Thyroid gland (tissue), 4 donors: ENCODE measurements around the gene TMEM151B. TPM values are rescaled to one million over a fixed set of nuclear protein-coding genes. Genes with fewer than 3 reads are reported as not detected.
"Not testable (repeated sequence)": the region's sequence is repeated elsewhere in the genome, so short reads cannot be mapped to it uniquely, and the experiment has no call there.

ENCODE experiments used
- DNase-seq, 2 donors: peaks; one replicate each; pipeline ENCODE4 v3.0.0-alpha.2; 2019
- H3K27ac ChIP-seq, 3 donors: fragments of 200-600 bp; sonication (generic); 1 replicate in 2 of 3; 2 replicates in 1 of 3; pipeline ENCODE4 v1.5.1; 2016 to 2019; ENCODE audit warnings: mild to moderate bottlenecking in 1 of 3, moderate library complexity in 1 of 3
- H3K27me3 ChIP-seq: fragments of 200-600 bp; sonication (generic); one replicate; pipeline ENCODE4 v1.5.1; 2019
- H3K36me3 ChIP-seq, 2 donors: fragments of 200-600 bp; sonication (generic); one replicate each; pipeline ENCODE4 v1.5.1; 2016 to 2019
- H3K4me1 ChIP-seq, 2 donors: fragments of 200-600 bp; sonication (generic); one replicate each; pipeline ENCODE4 v1.5.1; 2017 to 2019
- H3K4me3 ChIP-seq, 3 donors: fragments of 200-600 bp; sonication (generic); replicated peaks in 1 of 3; 1 replicate in 2 of 3; 2 replicates in 1 of 3; pipeline ENCODE4 v1.5.1; 2016; ENCODE audit warnings: mild to moderate bottlenecking in 1 of 3
- H3K9me3 ChIP-seq: fragments of 200-600 bp; sonication (generic); one replicate; pipeline ENCODE4 v1.5.1; 2017
- POLR2A ChIP-seq, 2 donors: fragments of 450-650 bp; IDR thresholded peaks; one replicate each; pipeline ENCODE4 v1.6.1; 2017; ENCODE audit warnings: antibody characterized with exemption in 2 of 2, mild to moderate bottlenecking in 2 of 2, moderate library complexity in 1 of 2
- WGBS, 2 donors: methylation state at CpG; one replicate each; pipeline ENCODE4 v1.1.5; 2017; 5-methylcytosine and 5-hydroxymethylcytosine counted together
- intact Hi-C: fragments of 100-400 bp; cut with DNase I; formaldehyde crosslinking; loops from one replicate; pipeline ENCODE4 v1.15.1; 2023
- total RNA-seq, 4 donors: library from RNA; depleted of rRNA; stranded (reverse); fragments of >200 nt; gene quantifications; one replicate each; pipeline ENCODE4 v1.2.3, GENCODE V29; 2016
- TF ChIP-seq, protein P1 (sequence below), 6 experiments: fragments of 200-600 bp in 3 of 6; fragments of 450-650 bp in 3 of 6; sonication (generic) in 3 of 6; IDR thresholded peaks; one replicate each; pipeline ENCODE4 v1.5.1; 2016 to 2019; ENCODE audit warnings: antibody characterized with exemption in 6 of 6, mild to moderate bottlenecking in 2 of 6, inconsistent platforms in 1 of 6, moderate library complexity in 1 of 6

The TMEM151B gene
- total RNA-seq, 4 donors from 2014 or later, result not detected

DNA sequence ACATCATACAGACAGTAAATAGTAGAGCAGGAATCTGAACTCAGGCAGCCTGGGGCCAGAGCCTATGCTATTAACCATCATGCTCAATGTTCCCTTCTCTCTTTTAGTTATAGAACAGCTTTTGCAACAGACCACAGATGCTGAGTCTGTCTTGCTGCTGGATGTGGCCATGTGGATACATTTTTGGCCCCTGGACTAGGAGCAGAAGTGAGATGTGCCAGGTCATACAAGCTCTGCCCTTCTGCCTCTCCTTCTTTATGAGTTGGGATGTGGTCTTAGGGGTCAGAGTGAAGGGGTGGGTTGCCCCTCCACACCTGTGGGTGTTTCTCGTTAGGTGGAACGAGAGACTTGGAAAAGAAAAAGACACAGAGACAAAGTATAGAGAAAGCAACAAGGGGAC lies 57.5 kb downstream of the TMEM151B start:
- WGBS, 2 donors, result 78 to 83% methylated on average over 2 of the region's 2 CpGs
- Histone ChIP-seq H3K27ac (no peak overlapping the region), H3K4me3 (no peak overlapping the region), H3K36me3 (no peaks in the 10 kb centered on the region), H3K9me3 (no peaks in the 10 kb centered on the region), H3K4me1 (no peaks in the 10 kb centered on the region), H3K27me3 (no peaks in the 10 kb centered on the region)
- TF ChIP-seq, protein P1, sequence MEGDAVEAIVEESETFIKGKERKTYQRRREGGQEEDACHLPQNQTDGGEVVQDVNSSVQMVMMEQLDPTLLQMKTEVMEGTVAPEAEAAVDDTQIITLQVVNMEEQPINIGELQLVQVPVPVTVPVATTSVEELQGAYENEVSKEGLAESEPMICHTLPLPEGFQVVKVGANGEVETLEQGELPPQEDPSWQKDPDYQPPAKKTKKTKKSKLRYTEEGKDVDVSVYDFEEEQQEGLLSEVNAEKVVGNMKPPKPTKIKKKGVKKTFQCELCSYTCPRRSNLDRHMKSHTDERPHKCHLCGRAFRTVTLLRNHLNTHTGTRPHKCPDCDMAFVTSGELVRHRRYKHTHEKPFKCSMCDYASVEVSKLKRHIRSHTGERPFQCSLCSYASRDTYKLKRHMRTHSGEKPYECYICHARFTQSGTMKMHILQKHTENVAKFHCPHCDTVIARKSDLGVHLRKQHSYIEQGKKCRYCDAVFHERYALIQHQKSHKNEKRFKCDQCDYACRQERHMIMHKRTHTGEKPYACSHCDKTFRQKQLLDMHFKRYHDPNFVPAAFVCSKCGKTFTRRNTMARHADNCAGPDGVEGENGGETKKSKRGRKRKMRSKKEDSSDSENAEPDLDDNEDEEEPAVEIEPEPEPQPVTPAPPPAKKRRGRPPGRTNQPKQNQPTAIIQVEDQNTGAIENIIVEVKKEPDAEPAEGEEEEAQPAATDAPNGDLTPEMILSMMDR (IDR thresholded peaks at IDR 0.05), result no peak
- TF ChIP-seq POLR2A (IDR thresholded peaks at IDR 0.05), result no peak
- DNase-seq, result no peak
- intact Hi-C loops, result no loop called here

DNA sequence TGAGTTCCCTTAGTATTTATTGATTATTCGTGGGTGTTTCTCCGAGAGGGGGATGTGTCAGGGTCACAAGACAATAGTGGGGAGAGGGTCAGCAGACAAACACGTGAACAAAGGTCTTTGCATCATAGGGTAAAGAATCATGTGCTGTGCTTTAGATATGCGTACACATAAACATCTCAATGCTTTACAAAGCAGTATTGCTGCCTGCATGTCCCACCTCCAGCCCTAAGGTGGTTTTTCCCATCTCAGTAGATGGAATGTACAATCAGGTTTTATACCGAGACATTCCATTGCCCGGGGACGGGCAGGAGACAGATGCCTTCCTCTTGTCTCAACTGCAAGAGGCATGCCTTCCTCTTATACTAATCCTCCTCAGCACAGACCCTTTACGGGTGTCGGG lies 58.0 kb downstream of the TMEM151B start:
- H3K27ac ChIP-seq, H3K9me3 ChIP-seq, DNase-seq, H3K27me3 ChIP-seq, H3K4me3 ChIP-seq, H3K36me3 ChIP-seq, intact Hi-C loops, H3K4me1 ChIP-seq: not testable (repeated sequence)
- WGBS, 2 donors, result 32 to 34% methylated on average over 7 of the region's 9 CpGs

DNA sequence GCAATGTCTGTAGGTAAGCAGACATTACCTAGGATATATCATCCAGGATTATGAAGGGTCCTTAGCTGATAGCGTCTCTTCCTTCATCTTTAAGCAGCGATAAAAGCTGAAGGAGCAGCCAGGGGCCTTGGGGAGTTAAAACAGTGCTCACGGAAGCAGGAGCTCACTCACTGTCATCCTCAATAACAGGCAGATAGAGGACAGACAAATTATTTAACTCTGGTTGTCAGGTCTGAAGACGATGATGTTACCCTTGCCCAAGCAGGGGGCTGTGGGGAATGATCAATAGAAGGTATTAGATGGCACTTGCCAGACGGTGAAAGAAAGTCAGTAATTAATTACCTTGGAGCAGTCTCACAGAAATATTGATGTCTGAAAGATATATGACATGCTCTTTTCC lies 59.6 kb downstream of the TMEM151B start:
- WGBS, 2 donors, result 69 to 70% methylated on average over 5 of the region's 5 CpGs
- H3K9me3 ChIP-seq, result no peaks in the 10 kb centered on the region
- TF ChIP-seq POLR2A (IDR thresholded peaks at IDR 0.05), result no peak
- TF ChIP-seq, protein P1 (IDR thresholded peaks at IDR 0.05), result no peak
- DNase-seq, result no peak
- no peak overlapping the region for H3K4me3 ChIP-seq
- no peaks in the 10 kb centered on the region for H3K36me3 ChIP-seq
- no peaks in the 10 kb centered on the region for H3K27me3 ChIP-seq
- intact Hi-C loops, result loop anchor here (10.0 kb wide), 1 partner anchor 175 kb away; the partner anchor contains the start of gene CAPN11
- no peaks in the 10 kb centered on the region for H3K4me1 ChIP-seq
- no peak overlapping the region for H3K27ac ChIP-seq

DNA sequence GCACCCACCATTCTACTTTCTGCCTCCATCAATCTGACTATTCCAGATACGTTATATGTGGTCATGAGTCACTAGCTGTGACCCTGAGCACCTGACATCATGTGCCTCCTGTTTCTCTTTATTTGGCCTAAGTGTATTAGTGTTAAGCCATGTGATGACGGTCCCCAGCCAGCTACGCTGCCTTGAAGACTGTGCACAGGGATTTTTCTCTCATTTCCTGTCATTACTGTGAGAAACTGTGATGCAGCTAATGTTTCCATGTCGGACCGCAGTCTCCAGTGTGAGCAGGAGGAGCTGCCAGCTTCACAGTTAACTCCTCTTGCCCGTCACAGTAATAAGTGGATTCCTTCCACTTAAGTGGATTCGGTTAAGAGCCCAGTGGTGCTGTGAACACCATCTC lies 62.3 kb downstream of the TMEM151B start:
- peak; percentile 20 to 29 for DNase-seq
- H3K27me3 ChIP-seq, result no peaks in the 10 kb centered on the region
- no peaks in the 10 kb centered on the region for H3K36me3 ChIP-seq
- intact Hi-C loops, result loop anchor here (10.0 kb wide), 1 partner anchor 178 kb away; the partner anchor contains the start of gene CAPN11
- no peak for TF ChIP-seq POLR2A (IDR thresholded peaks at IDR 0.05)
- TF ChIP-seq, protein P1 (IDR thresholded peaks at IDR 0.05), result no peak
- 17 to 23% methylated on average over 7 of the region's 7 CpGs for WGBS, 2 donors
- no peaks in the 10 kb centered on the region for H3K4me1 ChIP-seq
- no peaks in the 10 kb centered on the region for H3K9me3 ChIP-seq
- no peak overlapping the region for H3K4me3 ChIP-seq
- no peak overlapping the region for H3K27ac ChIP-seq

DNA sequence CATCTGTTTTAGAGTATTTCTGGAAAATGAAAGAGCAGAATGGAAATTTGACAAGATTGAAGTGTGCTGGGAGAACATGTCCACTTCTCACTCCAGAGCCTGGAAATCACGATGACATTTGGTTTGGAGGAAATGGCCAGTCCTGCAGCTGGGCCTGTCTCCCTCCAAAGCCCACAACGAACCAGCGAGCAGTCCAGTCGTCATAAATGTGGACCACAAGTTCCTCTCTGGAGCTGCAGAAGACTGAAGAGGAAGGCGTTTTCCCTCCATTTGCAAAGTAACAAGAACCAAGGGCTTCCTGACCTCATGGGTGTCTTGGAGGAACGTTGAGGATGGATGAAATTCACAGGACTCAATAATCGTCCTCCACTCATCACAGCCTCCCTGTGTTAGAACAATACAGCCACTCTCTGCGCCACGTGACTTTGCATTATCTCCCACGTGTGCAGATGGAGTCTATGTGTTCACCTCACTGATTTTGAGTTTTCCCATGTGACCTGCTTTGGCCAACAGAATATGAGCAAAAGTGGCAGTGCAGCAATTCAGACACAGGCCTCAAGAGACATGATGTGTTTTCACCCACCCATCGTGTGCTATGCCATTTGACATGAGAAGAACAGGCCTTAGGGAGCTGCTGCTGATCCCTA lies 63.1 kb downstream of the TMEM151B start:
- Histone ChIP-seq H3K36me3 (no peaks in the 10 kb centered on the region), H3K27me3 (no peaks in the 10 kb centered on the region), H3K4me3 (no peak overlapping the region), H3K27ac (no peak overlapping the region), H3K4me1 (no peaks in the 10 kb centered on the region), H3K9me3 (no peaks in the 10 kb centered on the region)
- intact Hi-C loops, result loop anchor here (10.0 kb wide), 1 partner anchor 179 kb away; the partner anchor contains the start of gene CAPN11
- TF ChIP-seq, protein P1 (IDR thresholded peaks at IDR 0.05), result no peak
- TF ChIP-seq POLR2A (IDR thresholded peaks at IDR 0.05), result no peak
- no peak for DNase-seq
- WGBS, 2 donors, result 74 to 75% methylated on average over 11 of the region's 11 CpGs
